Measurements from ENCODE around the gene DPH1.

The DPH1 gene

DNA sequence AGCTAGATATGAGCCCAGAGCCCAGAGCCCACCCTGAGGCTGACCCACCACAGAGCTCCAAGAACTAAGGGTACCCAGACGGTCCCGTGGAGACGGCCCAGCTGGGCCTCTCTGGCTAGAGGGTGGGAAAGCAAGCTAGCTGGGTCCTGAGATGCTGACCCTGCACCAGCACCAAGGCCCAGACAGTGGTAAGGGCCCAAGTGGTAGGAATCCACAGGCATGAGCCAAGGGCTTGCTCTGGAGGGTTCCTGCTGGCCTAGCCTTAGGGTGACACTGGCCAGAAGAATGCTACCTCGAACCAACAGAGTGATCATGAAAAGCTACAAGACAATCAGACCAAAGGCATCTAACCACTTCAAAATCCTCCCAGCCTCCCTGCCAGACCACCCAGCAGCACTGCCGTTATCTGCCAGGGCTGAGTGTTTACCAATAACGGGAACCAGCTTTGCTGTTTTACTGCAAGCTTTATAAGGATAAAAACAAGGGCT lies 38.1 kb downstream of the DPH1 start:
- H3K4me3 ChIP-seq (ENCODE audit: low read depth, low read length) = no peak overlapping the region
- TF ChIP-seq, protein P1, sequence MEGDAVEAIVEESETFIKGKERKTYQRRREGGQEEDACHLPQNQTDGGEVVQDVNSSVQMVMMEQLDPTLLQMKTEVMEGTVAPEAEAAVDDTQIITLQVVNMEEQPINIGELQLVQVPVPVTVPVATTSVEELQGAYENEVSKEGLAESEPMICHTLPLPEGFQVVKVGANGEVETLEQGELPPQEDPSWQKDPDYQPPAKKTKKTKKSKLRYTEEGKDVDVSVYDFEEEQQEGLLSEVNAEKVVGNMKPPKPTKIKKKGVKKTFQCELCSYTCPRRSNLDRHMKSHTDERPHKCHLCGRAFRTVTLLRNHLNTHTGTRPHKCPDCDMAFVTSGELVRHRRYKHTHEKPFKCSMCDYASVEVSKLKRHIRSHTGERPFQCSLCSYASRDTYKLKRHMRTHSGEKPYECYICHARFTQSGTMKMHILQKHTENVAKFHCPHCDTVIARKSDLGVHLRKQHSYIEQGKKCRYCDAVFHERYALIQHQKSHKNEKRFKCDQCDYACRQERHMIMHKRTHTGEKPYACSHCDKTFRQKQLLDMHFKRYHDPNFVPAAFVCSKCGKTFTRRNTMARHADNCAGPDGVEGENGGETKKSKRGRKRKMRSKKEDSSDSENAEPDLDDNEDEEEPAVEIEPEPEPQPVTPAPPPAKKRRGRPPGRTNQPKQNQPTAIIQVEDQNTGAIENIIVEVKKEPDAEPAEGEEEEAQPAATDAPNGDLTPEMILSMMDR (IDR thresholded peaks at IDR 0.05; ENCODE audit: low read depth, low read length) = no peak
- no peak for TF ChIP-seq POLR2A (IDR thresholded peaks at IDR 0.05; ENCODE audit: extremely low read depth, insufficient read length)
- TF ChIP-seq, protein P2, sequence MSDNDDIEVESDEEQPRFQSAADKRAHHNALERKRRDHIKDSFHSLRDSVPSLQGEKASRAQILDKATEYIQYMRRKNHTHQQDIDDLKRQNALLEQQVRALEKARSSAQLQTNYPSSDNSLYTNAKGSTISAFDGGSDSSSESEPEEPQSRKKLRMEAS (IDR thresholded peaks at IDR 0.05; ENCODE audit: low read depth, low read length) = no peak
- no peak for TF ChIP-seq MYC (IDR thresholded peaks at IDR 0.05; ENCODE audit: low read depth, low read length)
- no peak for DNase-seq (ENCODE audit: low read depth)

DNA sequence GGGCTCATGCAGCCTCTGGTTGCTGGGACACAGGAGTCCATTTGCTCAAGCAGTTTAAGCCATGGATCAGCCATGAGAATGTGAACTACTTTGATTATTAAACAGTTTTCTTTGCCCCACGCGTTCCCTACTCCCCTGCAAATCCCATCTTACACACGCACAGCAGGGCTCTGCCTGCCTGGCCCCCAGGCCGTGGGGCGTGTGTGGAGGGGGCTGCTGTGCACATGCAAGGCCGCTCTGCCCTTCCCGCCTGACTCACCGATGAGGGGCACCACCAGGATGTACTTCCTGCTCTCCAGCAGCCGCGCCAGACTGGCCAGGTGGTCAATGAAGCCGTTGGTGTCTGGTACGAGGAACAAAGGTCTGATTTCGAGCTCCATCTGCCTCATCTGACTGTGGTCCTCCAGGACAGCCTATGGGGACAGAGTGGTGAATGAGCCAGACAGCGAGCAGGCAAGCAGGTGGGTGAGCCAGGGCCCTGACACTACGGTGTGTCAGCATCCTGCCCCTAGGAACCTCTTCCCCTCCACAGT lies 38.6 kb downstream of the DPH1 start:
- TF ChIP-seq, protein P1 (IDR thresholded peaks at IDR 0.05; ENCODE audit: low read depth, low read length) = no peak
- TF ChIP-seq POLR2A (IDR thresholded peaks at IDR 0.05; ENCODE audit: extremely low read depth, insufficient read length) = no peak
- TF ChIP-seq, protein P2 (IDR thresholded peaks at IDR 0.05; ENCODE audit: low read depth, low read length) = no peak
- no peak for TF ChIP-seq MYC (IDR thresholded peaks at IDR 0.05; ENCODE audit: low read depth, low read length)
- no peak for DNase-seq (ENCODE audit: low read depth)
- H3K4me3 ChIP-seq (ENCODE audit: low read depth, low read length) = no peak overlapping the region

DNA sequence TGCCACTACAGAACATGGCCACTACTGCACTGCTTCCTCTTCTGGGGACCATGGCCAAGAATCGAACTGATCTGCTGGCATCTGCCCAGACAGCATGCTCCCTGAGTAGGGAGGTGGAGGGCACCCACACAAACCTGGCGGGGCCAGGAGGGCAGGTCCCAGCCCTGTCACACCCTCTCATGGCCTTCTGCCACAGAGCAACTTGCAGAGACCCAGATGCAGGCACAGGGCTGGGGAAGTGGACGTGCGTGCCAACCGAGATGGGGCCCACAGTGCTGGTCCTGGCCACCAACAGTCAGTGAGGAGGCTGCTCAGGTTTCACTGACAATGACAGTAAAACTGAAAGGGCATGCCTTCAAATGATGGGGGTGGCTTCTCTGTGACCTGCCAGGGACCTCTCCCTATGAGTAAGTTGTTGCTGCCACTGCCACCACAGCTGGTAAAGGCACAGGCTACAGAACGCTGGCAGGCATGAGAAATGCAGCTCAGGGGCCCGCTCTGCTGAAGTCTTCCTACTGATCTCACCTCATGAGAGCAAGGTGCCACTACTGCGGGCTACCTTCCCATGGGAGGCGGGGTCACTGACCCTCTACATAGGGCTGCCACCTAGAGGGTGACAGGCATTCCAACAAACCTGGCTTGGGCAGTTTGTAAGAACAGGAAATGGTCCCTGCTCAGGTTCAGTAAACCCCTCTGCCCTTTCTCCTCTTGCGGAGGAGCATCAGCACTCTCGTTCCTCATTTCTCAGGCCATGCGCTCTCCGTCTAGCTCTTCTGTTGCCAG lies 40.5 kb downstream of the DPH1 start:
- no peak for DNase-seq (ENCODE audit: low read depth)
- H3K4me3 ChIP-seq (ENCODE audit: low read depth, low read length) = no peak overlapping the region

DNA sequence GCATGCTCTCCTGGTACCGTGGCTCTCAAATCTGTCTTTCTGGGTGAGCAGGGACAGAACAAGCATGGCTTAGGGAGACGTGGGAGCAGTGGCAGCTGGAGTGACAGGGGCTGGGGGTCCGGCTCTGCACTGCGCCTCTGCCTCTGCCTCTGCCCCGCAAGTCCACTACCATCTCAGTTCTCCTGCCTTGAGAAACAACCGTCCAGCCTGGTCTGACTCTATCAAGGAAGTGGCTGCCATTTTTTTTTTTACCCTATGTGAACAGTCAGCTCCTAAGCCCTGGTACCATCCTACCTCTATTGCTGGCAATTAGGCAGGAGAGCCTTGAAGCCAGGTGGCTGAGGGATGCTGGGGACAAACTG lies 41.1 kb downstream of the DPH1 start:
- DNase-seq (ENCODE audit: low read depth) = no peak
- no peak overlapping the region for H3K4me3 ChIP-seq (ENCODE audit: low read depth, low read length)
- TF ChIP-seq MYC (IDR thresholded peaks at IDR 0.05; ENCODE audit: low read depth, low read length) (no peak), POLR2A (IDR thresholded peaks at IDR 0.05; ENCODE audit: extremely low read depth, insufficient read length) (no peak)

More for the DNA sequence above, 40.5 kb downstream of the DPH1 start:
- TF ChIP-seq, protein P2 (IDR thresholded peaks at IDR 0.05; ENCODE audit: low read depth, low read length) = no peak
- TF ChIP-seq MYC (IDR thresholded peaks at IDR 0.05; ENCODE audit: low read depth, low read length) (no peak), POLR2A (IDR thresholded peaks at IDR 0.05; ENCODE audit: extremely low read depth, insufficient read length) (no peak)
- TF ChIP-seq, protein P1 (IDR thresholded peaks at IDR 0.05; ENCODE audit: low read depth, low read length) = no peak

DNA sequence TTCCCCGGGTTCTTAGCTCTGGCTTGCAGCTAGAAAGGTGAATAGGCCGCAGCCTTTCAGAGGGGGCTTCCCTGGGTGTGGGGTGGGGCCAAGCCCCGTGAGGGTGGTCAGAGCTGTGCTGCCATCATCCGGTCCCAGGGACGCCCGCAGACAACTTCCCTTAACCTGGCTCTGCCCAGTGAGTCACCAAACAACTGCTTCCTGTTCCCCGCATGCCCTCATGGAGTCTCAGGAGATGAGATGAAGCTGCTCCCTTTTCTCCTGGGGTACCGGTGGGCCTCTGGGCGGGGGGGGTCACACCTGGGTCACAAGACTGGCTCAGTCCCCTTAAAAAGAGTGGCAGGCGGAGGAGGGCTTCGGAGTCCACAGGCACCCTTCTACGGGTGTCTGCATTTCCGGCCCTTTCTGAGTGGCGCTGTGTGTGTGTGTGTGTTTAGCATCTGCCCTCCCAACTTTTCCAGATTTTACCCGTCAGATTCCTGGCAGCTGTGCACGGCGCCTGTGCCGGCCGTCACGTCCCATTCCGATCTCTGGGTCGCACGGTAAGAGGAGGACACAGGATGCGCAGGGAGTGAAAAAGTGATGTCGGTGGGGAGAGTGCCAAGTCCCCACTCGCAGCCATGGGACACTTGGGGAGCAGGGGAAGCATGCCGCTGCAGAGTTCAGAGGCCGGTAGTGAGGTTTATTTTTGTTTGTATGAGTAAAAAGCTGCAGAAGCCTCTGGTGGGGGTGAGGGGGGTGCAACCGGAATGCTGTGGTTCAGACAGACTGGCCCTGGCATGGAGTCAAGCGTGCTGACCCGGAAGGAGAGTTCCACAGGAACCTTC lies 41.7 kb downstream of the DPH1 start:
- DNase-seq (ENCODE audit: low read depth) = peak; percentile 54
- no peak for TF ChIP-seq POLR2A (IDR thresholded peaks at IDR 0.05; ENCODE audit: extremely low read depth, insufficient read length)
- TF ChIP-seq, protein P2 (IDR thresholded peaks at IDR 0.05; ENCODE audit: low read depth, low read length) = no peak
- TF ChIP-seq, protein P1 (IDR thresholded peaks at IDR 0.05; ENCODE audit: low read depth, low read length) = no peak
- TF ChIP-seq MYC (IDR thresholded peaks at IDR 0.05; ENCODE audit: low read depth, low read length) = no peak
- H3K4me3 ChIP-seq (ENCODE audit: low read depth, low read length) = no peak overlapping the region

DNA sequence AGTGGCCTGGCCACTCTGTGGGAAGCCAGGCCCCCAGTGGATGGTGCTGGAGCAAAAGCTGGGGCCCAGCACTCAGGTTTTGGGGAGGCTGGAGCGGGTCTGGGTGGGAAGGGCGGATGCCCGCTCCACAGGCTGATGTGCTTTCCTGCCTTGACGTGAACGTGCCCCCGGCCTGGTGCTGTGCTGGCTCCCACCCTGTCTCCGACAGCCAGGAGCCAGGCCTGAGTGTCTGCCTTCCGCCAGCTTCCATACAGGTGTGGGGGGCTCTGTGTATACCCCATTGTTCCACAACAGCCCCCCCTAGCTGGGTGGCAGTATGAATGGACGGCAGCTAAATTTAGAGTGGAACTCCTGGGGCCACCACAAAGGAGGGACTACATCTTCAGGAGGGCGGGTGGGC lies 45.0 kb downstream of the DPH1 start:
- no peak for TF ChIP-seq MYC (IDR thresholded peaks at IDR 0.05; ENCODE audit: low read depth, low read length)
- TF ChIP-seq, protein P1 (IDR thresholded peaks at IDR 0.05; ENCODE audit: low read depth, low read length) = no peak
- H3K4me3 ChIP-seq (ENCODE audit: low read depth, low read length) = no peak overlapping the region
- no peak for DNase-seq (ENCODE audit: low read depth)
